ENCODE measurements around the gene SAP130. TPM values are rescaled to one million over a fixed set of nuclear protein-coding genes. Genes with fewer than 3 reads are reported as not detected.

Gene SAP130
- polyA plus RNA-seq, 1 of the 3 experiments (the other 2 are of a cell fraction), result 19.0 TPM

DNA sequence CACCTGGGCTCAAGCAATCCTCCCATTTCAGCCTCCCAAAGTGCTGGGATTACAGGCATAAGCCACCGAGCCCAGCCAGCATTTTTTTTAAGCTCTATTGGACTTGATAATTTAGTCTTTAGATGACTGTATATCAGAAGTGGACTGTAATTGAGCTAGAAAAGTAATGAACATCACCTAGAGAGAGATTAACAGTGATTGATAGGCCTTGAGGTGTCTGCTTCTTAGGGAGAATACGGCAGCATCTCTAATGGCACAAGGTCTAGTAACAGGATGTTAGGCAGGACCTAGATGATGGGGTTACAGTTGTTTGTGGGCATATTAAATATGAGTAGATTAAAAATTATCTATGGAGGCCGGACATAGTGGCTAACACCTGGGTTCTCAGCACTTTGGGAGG, 45.4 kb upstream of the SAP130 start:
- DNase-seq, result no peak
- ChIA-PET CTCF (interaction anchor here (1.6 kb wide), 1 partner anchor 10 kb away, joined by 8 read pairs; no protein-coding TSS in a partner anchor), POLR2A (no interaction called here)
- Histone ChIP-seq H3K27me3 (ENCODE audit: insufficient read depth) (no peaks in the 10 kb centered on the region), H3F3A (replicated peaks; ENCODE audit: insufficient read depth) (no peaks in the 10 kb centered on the region), H3K9ac (no peak overlapping the region), H3K9me3 (no peaks in the 10 kb centered on the region), H3K4me3 (ENCODE audit: low read depth in 2 of 2, low read length in 1 of 2) (no peak overlapping the region), H3K4me2 (no peak overlapping the region), H3K9me2 (no peaks in the 10 kb centered on the region), H3K27ac (ENCODE audit: low read depth in 2 of 2, low read length in 1 of 2) (no peak overlapping the region), H4K20me1 (ENCODE audit: insufficient read depth) (no peaks in the 10 kb centered on the region), H2AFZ (ENCODE audit: low read depth) (no peak overlapping the region), H3K36me3 (replicated peaks in 1 of 2; ENCODE audit: control insufficient read depth in 1 of 2, insufficient read depth in 2 of 2, low read length in 1 of 2) (no peaks in the 10 kb centered on the region), H3K4me1 (ENCODE audit: control insufficient read depth in 1 of 2, insufficient read depth in 2 of 2, low read depth in 1 of 2, low read length in 1 of 2) (no peaks in the 10 kb centered on the region), H3K79me2 (ENCODE audit: insufficient read depth) (no peaks in the 10 kb centered on the region)
- WGBS (ENCODE audit: low lambda C conversion rate), result 63% methylated on average over 3 of the region's 3 CpGs
- no peak for TF ChIP-seq ELF1 (IDR thresholded peaks at IDR 0.05)
- no peak for TF ChIP-seq POLR2AphosphoS5 (IDR thresholded peaks at IDR 0.05; ENCODE audit: low read depth, low read length)

DNA sequence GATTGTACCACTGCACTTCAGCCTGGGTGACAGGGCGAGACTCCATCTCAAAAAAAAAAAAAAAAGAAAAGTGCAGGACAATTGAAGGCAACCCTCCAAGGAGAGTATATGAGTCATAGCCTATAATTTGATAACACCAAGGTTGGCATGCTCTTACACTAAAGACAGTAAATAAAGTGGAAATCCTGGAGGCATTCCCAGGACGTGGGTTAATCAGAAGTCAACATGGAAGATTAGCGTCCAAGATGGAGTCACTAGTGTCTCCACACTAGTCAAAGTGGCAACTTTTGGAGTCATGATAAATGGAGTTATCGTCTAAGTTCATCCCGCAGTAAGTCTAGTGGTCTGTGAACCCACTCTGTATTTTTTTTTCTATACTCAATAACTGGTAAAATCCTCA, 41.9 kb upstream of the SAP130 start:
- Histone ChIP-seq H3K9me3 (no peaks in the 10 kb centered on the region), H4K20me1 (ENCODE audit: insufficient read depth) (no peaks in the 10 kb centered on the region), H3K4me1 (ENCODE audit: control insufficient read depth in 1 of 2, insufficient read depth in 2 of 2, low read depth in 1 of 2, low read length in 1 of 2) (no peaks in the 10 kb centered on the region), H3K27ac (ENCODE audit: low read depth in 2 of 2, low read length in 1 of 2) (no peak overlapping the region), H2AFZ (ENCODE audit: low read depth) (no peak overlapping the region), H3K36me3 (replicated peaks in 1 of 2; ENCODE audit: control insufficient read depth in 1 of 2, insufficient read depth in 2 of 2, low read length in 1 of 2) (no peaks in the 10 kb centered on the region), H3K9me2 (no peaks in the 10 kb centered on the region), H3K4me3 (ENCODE audit: low read depth in 2 of 2, low read length in 1 of 2) (no peak overlapping the region), H3F3A (replicated peaks; ENCODE audit: insufficient read depth) (no peaks in the 10 kb centered on the region), H3K9ac (no peak overlapping the region), H3K79me2 (ENCODE audit: insufficient read depth) (no peaks in the 10 kb centered on the region), H3K27me3 (ENCODE audit: insufficient read depth) (no peaks in the 10 kb centered on the region), H3K4me2 (no peak overlapping the region)
- ChIA-PET CTCF (no interaction called here), POLR2A (no interaction called here)
- DNase-seq, result no peak
- 48% methylated on average over 5 of the region's 5 CpGs for WGBS (ENCODE audit: low lambda C conversion rate)
- TF ChIP-seq, protein P1, sequence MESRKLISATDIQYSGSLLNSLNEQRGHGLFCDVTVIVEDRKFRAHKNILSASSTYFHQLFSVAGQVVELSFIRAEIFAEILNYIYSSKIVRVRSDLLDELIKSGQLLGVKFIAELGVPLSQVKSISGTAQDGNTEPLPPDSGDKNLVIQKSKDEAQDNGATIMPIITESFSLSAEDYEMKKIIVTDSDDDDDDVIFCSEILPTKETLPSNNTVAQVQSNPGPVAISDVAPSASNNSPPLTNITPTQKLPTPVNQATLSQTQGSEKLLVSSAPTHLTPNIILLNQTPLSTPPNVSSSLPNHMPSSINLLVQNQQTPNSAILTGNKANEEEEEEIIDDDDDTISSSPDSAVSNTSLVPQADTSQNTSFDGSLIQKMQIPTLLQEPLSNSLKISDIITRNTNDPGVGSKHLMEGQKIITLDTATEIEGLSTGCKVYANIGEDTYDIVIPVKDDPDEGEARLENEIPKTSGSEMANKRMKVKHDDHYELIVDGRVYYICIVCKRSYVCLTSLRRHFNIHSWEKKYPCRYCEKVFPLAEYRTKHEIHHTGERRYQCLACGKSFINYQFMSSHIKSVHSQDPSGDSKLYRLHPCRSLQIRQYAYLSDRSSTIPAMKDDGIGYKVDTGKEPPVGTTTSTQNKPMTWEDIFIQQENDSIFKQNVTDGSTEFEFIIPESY (IDR thresholded peaks at IDR 0.05; ENCODE audit: borderline replicate concordance, low read depth), result no peak
- TF ChIP-seq GATA2 (CRISPR knock-in tag; IDR thresholded peaks at IDR 0.05) (no peak), CHD2 (IDR thresholded peaks at IDR 0.05; ENCODE audit: low read length, partially characterized antibody) (no peak), YY1 (IDR thresholded peaks at IDR 0.05; ENCODE audit: low read depth) (no peak), SMC3 (IDR thresholded peaks at IDR 0.05; ENCODE audit: low read depth, low read length) (no peak), RCOR1 (IDR thresholded peaks at IDR 0.05; ENCODE audit: low read length) (no peak), MXI1 (IDR thresholded peaks at IDR 0.05; ENCODE audit: low read depth, low read length) (no peak), EZH2phosphoT487 (IDR thresholded peaks at IDR 0.05; ENCODE audit: borderline replicate concordance, low read depth) (no peak), JUND (IDR thresholded peaks at IDR 0.05) (peak; percentile 34; the same call in 1 of the 2 replicates), NFIC (IDR thresholded peaks at IDR 0.05; ENCODE audit: borderline replicate concordance) (peak; percentile 32; the same call in 1 of the 2 replicates), FOSL2 (IDR thresholded peaks at IDR 0.05; ENCODE audit: borderline replicate concordance, low read depth) (no peak)
- TF ChIP-seq, protein P2, sequence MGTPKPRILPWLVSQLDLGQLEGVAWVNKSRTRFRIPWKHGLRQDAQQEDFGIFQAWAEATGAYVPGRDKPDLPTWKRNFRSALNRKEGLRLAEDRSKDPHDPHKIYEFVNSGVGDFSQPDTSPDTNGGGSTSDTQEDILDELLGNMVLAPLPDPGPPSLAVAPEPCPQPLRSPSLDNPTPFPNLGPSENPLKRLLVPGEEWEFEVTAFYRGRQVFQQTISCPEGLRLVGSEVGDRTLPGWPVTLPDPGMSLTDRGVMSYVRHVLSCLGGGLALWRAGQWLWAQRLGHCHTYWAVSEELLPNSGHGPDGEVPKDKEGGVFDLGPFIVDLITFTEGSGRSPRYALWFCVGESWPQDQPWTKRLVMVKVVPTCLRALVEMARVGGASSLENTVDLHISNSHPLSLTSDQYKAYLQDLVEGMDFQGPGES (IDR thresholded peaks at IDR 0.05; ENCODE audit: low read depth, low read length), result no peak
- TF ChIP-seq, protein P3, sequence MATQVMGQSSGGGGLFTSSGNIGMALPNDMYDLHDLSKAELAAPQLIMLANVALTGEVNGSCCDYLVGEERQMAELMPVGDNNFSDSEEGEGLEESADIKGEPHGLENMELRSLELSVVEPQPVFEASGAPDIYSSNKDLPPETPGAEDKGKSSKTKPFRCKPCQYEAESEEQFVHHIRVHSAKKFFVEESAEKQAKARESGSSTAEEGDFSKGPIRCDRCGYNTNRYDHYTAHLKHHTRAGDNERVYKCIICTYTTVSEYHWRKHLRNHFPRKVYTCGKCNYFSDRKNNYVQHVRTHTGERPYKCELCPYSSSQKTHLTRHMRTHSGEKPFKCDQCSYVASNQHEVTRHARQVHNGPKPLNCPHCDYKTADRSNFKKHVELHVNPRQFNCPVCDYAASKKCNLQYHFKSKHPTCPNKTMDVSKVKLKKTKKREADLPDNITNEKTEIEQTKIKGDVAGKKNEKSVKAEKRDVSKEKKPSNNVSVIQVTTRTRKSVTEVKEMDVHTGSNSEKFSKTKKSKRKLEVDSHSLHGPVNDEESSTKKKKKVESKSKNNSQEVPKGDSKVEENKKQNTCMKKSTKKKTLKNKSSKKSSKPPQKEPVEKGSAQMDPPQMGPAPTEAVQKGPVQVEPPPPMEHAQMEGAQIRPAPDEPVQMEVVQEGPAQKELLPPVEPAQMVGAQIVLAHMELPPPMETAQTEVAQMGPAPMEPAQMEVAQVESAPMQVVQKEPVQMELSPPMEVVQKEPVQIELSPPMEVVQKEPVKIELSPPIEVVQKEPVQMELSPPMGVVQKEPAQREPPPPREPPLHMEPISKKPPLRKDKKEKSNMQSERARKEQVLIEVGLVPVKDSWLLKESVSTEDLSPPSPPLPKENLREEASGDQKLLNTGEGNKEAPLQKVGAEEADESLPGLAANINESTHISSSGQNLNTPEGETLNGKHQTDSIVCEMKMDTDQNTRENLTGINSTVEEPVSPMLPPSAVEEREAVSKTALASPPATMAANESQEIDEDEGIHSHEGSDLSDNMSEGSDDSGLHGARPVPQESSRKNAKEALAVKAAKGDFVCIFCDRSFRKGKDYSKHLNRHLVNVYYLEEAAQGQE (IDR thresholded peaks at IDR 0.05; ENCODE audit: low read depth, low read length), result no peak
